T-cell (primary cell): ENCODE results near the gene ZNF611. TPM values are rescaled to one million over a fixed set of nuclear protein-coding genes. Genes with fewer than 3 reads are reported as not detected.
"Not testable (repeated sequence)": the region's sequence is repeated elsewhere in the genome, so short reads cannot be mapped to it uniquely, and the experiment has no call there.

Experiments used
- ATAC-seq, 4 experiments: fragments of 200-7000 bp in 3 of 4; fragments of 150-1000 bp in 1 of 4; cut with Tn5 transposase; replicated peaks in 1 of 4; 1 replicate in 3 of 4; 2 replicates in 1 of 4; pipeline ENCODE4 v1.10.0; 2021; ENCODE audit warnings: moderate library complexity in 3 of 4, mild to moderate bottlenecking in 2 of 4, moderate number of reproducible peaks in 1 of 4
- CTCF ChIA-PET, 2 donors: fragments of 300-600 bp; sonication (Branson Sonifier 250); formaldehyde crosslinking; loops; one replicate each; lab custom pipeline; 2022; ENCODE audit warnings: antibody characterized with exemption in 2 of 2; lab: Charles Lee
- POLR2A ChIA-PET, 2 donors: fragments of 300-600 bp; sonication (Branson Sonifier 250); formaldehyde crosslinking; loops; one replicate each; lab custom pipeline; 2022; ENCODE audit warnings: antibody characterized with exemption in 2 of 2; lab: Charles Lee
- DNase-seq, 35 experiments: peaks; one replicate each; pipeline versions ENCODE4 v3.0.0 to v3.0.0-alpha.2; 2013 to 2023
- H3K27ac ChIP-seq: one replicate; pipeline ENCODE4 v1.5.1; 2013; ENCODE audit warnings: low read length
- H3K27me3 ChIP-seq, 2 experiments: replicated peaks in 1 of 2; 1 replicate in 1 of 2; 2 replicates in 1 of 2; pipeline versions ENCODE4 v1.6.1 to v1.7.0; 2013; ENCODE audit warnings: low read length in 1 of 2, mixed read lengths in 1 of 2; ENCODE audit not compliant: control insufficient read depth in 2 of 2, insufficient read depth in 2 of 2; ENCODE audit errors: extremely low read depth in 1 of 2
- H3K36me3 ChIP-seq, 2 donors: 1 replicate in 1 of 2; 2 replicates in 1 of 2; pipeline versions ENCODE4 v1.6.1 to v1.7.0; 2013; ENCODE audit warnings: low read length in 1 of 2; ENCODE audit not compliant: control insufficient read depth in 2 of 2, insufficient read depth in 1 of 2; ENCODE audit errors: extremely low read depth in 1 of 2
- H3K4me1 ChIP-seq, 2 experiments: 1 replicate in 1 of 2; 2 replicates in 1 of 2; pipeline versions ENCODE4 v1.6.1 to v1.7.0; 2013; ENCODE audit warnings: low read length in 2 of 2, mixed read lengths in 1 of 2; ENCODE audit not compliant: insufficient read depth in 2 of 2, control insufficient read depth in 1 of 2; ENCODE audit errors: extremely low read depth in 1 of 2
- H3K4me3 ChIP-seq, 2 donors: 1 replicate in 1 of 2; 2 replicates in 1 of 2; pipeline versions ENCODE4 v1.5.1 to v1.7.0; 2013; ENCODE audit warnings: mild to moderate bottlenecking in 2 of 2, low read length in 1 of 2, moderate library complexity in 1 of 2; ENCODE audit not compliant: control insufficient read depth in 1 of 2; ENCODE audit errors: extremely low read depth in 1 of 2
- H3K9me3 ChIP-seq: 2 replicates; pipeline ENCODE4 v1.7.0; 2013
- H3K27ac Mint-ChIP-seq, 2 donors: one replicate each; pipeline ENCODE4 v1.8.0; 2020 to 2021; ENCODE audit warnings: mild to moderate bottlenecking in 2 of 2, mixed read lengths in 2 of 2
- H3K27me3 Mint-ChIP-seq, 2 donors: one replicate each; pipeline ENCODE4 v1.8.0; 2021 to 2022; ENCODE audit warnings: mixed read lengths in 2 of 2
- H3K36me3 Mint-ChIP-seq: one replicate; pipeline ENCODE4 v1.8.0; 2021; ENCODE audit warnings: mixed read lengths
- H3K4me1 Mint-ChIP-seq, 3 donors: one replicate each; pipeline ENCODE4 v1.8.0; 2020 to 2022; ENCODE audit warnings: mixed read lengths in 3 of 3, mild to moderate bottlenecking in 1 of 3
- H3K4me3 Mint-ChIP-seq, 3 donors: one replicate each; pipeline ENCODE4 v1.8.0; 2020 to 2022; ENCODE audit warnings: mild to moderate bottlenecking in 3 of 3, mixed read lengths in 3 of 3, moderate library complexity in 3 of 3
- H3K9me3 Mint-ChIP-seq, 3 donors: one replicate each; pipeline ENCODE4 v1.8.0; 2020 to 2022; ENCODE audit warnings: mixed read lengths in 3 of 3
- WGBS: methylation state at CpG from one replicate; pipeline ENCODE4 v1.1.5; 2013; ENCODE audit warnings: missing lambda C conversion rate; ENCODE audit not compliant: insufficient coverage; 5-methylcytosine and 5-hydroxymethylcytosine counted together
- total RNA-seq, 35 experiments: library from RNA in 6 of 35; stranded (reverse) in 6 of 35; fragments of 120-200 nt in 1 of 35; gene quantifications; one replicate each; pipeline versions ENCODE4 v1.2.1 to v1.2.4 and lab custom pipeline; 2013 to 2026

ZNF611 gene
- total RNA-seq, 5 donors from 2014 or later (not counting 1 experiment from before 2014, with no cell fraction given): 31.5 to 46.2 (median 37.0) TPM

DNA sequence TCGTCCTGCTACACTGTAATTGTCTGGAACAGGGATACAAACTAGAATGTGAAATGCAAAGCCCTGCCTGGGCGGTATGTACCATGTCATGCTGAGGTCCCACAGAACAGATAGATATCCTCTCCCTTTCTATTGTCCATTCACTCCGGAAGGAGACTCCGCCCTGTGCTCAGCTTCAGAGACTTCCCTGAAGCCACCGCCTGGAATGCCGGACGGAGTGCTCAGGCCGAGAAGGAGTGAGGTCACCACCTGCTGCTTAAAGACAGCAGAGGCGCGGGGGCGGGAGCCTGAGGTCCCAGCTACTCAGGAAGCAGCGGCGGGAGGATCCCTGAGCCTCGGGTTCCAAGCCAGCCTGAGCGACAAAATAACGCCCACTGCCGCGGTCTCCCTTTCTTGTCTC, 890 bp upstream of the ZNF611 start:
- H3K9me3 ChIP-seq: no peaks in the 10 kb centered on the region
- no peaks in the 10 kb centered on the region for H3K36me3 ChIP-seq
- H3K9me3 Mint-ChIP-seq: no peaks in the 10 kb centered on the region
- H3K27me3 Mint-ChIP-seq: no peaks in the 10 kb centered on the region
- H3K27ac ChIP-seq: peak overlapping the region; percentile 88
- H3K4me1 Mint-ChIP-seq: peaks cover 25 to 27% (median 25%) of the 10 kb centered on the region in 3 donors
- H3K4me3 Mint-ChIP-seq: peak overlapping the region; percentile 85 to 92 (median 91)
- POLR2A ChIA-PET: no interaction called here
- ATAC-seq (no peak), DNase-seq (peak in 1 of 35 experiments; percentile 22)
- no peaks in the 10 kb centered on the region for H3K27me3 ChIP-seq
- peaks cover 11 to 24% of the 10 kb centered on the region in 2 experiments for H3K4me1 ChIP-seq
- CTCF ChIA-PET: interaction anchor here in 1 of 2 donors (0.6 kb wide), 1 partner anchor 26 kb away, joined by 4 read pairs; no protein-coding TSS in a partner anchor
- peaks cover 3% of the 10 kb centered on the region for H3K36me3 Mint-ChIP-seq
- 80% methylated on average over 10 of the region's 18 CpGs for WGBS
- H3K4me3 ChIP-seq: no peak overlapping the region
- peak overlapping the region; percentile 94 to 95 for H3K27ac Mint-ChIP-seq

DNA sequence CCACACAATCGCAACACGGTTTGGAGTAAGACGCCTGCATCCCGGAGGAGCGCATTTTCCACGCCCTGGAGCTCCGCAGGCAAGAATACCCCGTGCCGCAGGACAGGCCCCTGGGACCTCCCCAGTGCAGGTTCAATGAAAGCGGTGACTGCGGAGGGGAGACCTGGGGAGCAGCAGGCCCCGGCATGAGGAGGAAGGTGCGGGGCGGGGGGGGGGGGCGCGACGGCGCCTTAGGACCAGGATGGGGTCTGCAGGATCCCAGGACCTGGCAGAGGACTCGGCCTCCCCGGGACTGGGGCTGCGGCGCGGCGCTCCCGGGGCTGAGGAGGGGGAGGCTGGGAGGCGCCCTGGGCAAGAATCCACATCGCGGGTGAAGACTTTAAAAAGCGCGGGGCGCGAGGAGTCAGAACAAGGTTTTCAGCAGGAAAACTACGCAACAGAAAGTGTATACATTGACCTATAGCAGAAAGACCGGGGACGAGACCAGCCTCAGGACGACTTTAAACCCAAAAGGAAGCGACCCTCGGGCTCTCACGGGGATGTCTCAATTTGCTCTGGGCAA, 432 bp downstream of the ZNF611 start:
- Histone ChIP-seq H3K9me3 (no peaks in the 10 kb centered on the region), H3K27ac (peak overlapping the region; percentile 88), H3K4me1 (peaks cover 11 to 24% of the 10 kb centered on the region in 2 experiments), H3K4me3 (peak overlapping the region; percentile 97 to 98), H3K36me3 (no peaks in the 10 kb centered on the region), H3K27me3 (no peaks in the 10 kb centered on the region)
- Mint-ChIP-seq H3K9me3 (no peaks in the 10 kb centered on the region), H3K27me3 (no peaks in the 10 kb centered on the region), H3K27ac (peak overlapping the region; percentile 94 to 95), H3K36me3 (peaks cover 6% of the 10 kb centered on the region), H3K4me1 (peaks cover 31 to 32% (median 31%) of the 10 kb centered on the region in 3 donors), H3K4me3 (peak overlapping the region; percentile 85 to 92 (median 91))
- POLR2A ChIA-PET: no interaction called here
- ATAC-seq: peak; percentile 30 to 51 (median 32)
- CTCF ChIA-PET: no interaction called here
- under 1% methylated on average over 31 of the region's 39 CpGs for WGBS
- peak in 2 of 35 experiments; percentile 5 to 6 for DNase-seq

DNA sequence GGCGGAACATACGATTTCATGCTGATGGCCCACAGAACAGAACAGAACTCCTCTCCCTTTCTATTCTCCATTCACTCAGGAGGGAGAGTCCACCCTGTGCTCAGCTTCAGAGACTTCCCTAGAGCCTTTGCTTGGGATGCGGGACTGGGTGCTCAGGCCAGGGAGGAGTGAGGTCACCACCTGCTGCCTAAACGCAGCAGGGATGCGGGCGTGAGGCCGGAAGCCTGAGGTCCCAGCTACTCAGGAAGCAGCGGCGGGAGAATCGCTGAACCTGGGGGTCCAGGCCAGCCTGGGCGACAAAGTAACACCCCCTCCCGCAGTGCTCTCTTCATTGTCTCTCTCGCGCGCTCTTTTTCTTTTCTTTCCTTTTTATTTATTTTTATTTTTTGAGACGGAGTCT, 8.8 kb downstream of the ZNF611 start:
- DNase-seq, H3K27ac Mint-ChIP-seq, H3K9me3 ChIP-seq, POLR2A ChIA-PET, ATAC-seq, H3K4me3 Mint-ChIP-seq, H3K4me3 ChIP-seq, H3K27ac ChIP-seq, H3K27me3 Mint-ChIP-seq, H3K27me3 ChIP-seq, CTCF ChIA-PET, H3K4me1 ChIP-seq: not testable (repeated sequence)
- Mint-ChIP-seq H3K36me3 (peaks cover 66% of the 10 kb centered on the region), H3K9me3 (peaks cover 3 to 11% (median 10%) of the 10 kb centered on the region in 3 donors), H3K4me1 (peaks cover 5 to 19% (median 8%) of the 10 kb centered on the region in 3 donors)
- peaks cover 12 to 50% of the 10 kb centered on the region in 2 donors for H3K36me3 ChIP-seq
- WGBS: 100% methylated on average over 8 of the region's 16 CpGs

GRCh38 chr19:52725528-52725961, 9.3 kb downstream of the ZNF611 start:
- WGBS: 99% methylated on average over 19 of the region's 24 CpGs
- ChIA-PET CTCF (no interaction called here), POLR2A (no interaction called here)
- Histone ChIP-seq H3K4me1 (no peaks in the 10 kb centered on the region), H3K9me3 (no peaks in the 10 kb centered on the region), H3K27ac (no peak overlapping the region), H3K36me3 (peaks cover 12 to 51% of the 10 kb centered on the region in 2 donors), H3K27me3 (no peaks in the 10 kb centered on the region), H3K4me3 (no peak overlapping the region)
- Mint-ChIP-seq H3K4me1 (peaks cover 5 to 19% (median 8%) of the 10 kb centered on the region in 3 donors), H3K36me3 (peaks cover 69% of the 10 kb centered on the region), H3K4me3 (no peak overlapping the region), H3K9me3 (peaks cover 3 to 11% (median 10%) of the 10 kb centered on the region in 3 donors), H3K27me3 (no peaks in the 10 kb centered on the region), H3K27ac (no peak overlapping the region)
- ATAC-seq (no peak), DNase-seq (no peak)

- Mint-ChIP-seq H3K27ac (no peak overlapping the region), H3K9me3 (peaks cover 3 to 13% (median 10%) of the 10 kb centered on the region in 3 donors), H3K4me1 (peaks cover 5 to 18% (median 8%) of the 10 kb centered on the region in 3 donors), H3K36me3 (peaks cover 71% of the 10 kb centered on the region), H3K27me3 (no peaks in the 10 kb centered on the region), H3K4me3 (no peak overlapping the region)
- DNase-seq: no peak
- no peaks in the 10 kb centered on the region for H3K27me3 ChIP-seq
- H3K4me3 ChIP-seq: no peak overlapping the region
- no peak for ATAC-seq
- no peaks in the 10 kb centered on the region for H3K9me3 ChIP-seq
- no peaks in the 10 kb centered on the region for H3K4me1 ChIP-seq
- 98% methylated on average over 17 of the region's 23 CpGs for WGBS
- ChIA-PET POLR2A (no interaction called here), CTCF (no interaction called here)
- H3K36me3 ChIP-seq: peaks cover 12 to 52% of the 10 kb centered on the region in 2 donors
- no peak overlapping the region for H3K27ac ChIP-seq
These were observed 9.9 kb downstream of the ZNF611 start for GRCh38 chr19:52724701-52725514.

DNA sequence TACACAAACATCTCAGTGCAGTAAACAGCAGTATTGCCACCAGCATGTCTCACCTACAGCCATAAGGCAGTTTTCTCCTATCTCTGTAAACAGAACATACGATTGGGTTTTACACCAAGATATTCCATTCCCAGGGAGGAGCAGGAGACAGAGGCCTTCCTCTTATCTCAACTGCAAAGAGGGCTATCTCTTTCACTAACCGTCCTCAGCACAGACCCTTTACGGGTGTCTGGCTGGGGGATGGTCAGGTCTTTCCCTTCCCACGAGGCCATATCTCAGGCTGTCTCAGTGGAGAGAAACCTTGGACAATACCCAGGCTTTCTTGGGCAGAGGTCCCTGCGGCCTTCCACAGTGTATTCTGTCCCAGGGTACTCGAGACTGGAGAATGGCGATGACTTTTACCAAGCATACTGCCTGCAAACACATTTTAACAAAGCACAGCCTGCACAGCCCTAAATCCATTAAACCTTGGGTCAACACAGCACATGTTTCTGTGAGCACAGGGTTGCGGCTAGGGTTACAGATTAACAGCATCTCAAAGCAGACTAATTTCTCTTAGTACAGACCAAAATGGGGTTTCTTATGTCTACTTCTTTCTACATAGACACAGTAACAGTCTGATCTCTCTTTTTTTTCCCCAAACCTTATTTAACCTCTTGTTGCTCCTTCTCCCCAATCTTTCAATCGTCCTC, 10.8 kb downstream of the ZNF611 start:
- H3K4me3 Mint-ChIP-seq, POLR2A ChIA-PET, H3K9me3 ChIP-seq, CTCF ChIA-PET, H3K4me1 ChIP-seq, DNase-seq, ATAC-seq, H3K27me3 Mint-ChIP-seq, H3K27me3 ChIP-seq, H3K27ac ChIP-seq, H3K4me3 ChIP-seq, H3K27ac Mint-ChIP-seq: not testable (repeated sequence)
- H3K36me3 Mint-ChIP-seq: peaks cover 74% of the 10 kb centered on the region
- WGBS: 100% methylated on average over 6 of the region's 9 CpGs
- H3K9me3 Mint-ChIP-seq: peaks cover 3 to 19% (median 18%) of the 10 kb centered on the region in 3 donors
- peaks cover 6 to 22% (median 8%) of the 10 kb centered on the region in 3 donors for H3K4me1 Mint-ChIP-seq
- peaks cover 12 to 52% of the 10 kb centered on the region in 2 donors for H3K36me3 ChIP-seq
